Measurements from ENCODE around the gene SRCIN1. TPM values are rescaled to one million over a fixed set of nuclear protein-coding genes. Genes with fewer than 3 reads are reported as not detected.
"Not testable (repeated sequence)": the region's sequence is repeated elsewhere in the genome, so short reads cannot be mapped to it uniquely, and the experiment has no call there.

The SRCIN1 gene
- total and polyA plus RNA-seq, 7 experiments from 2014 or later: 0.15 to 0.40 (median 0.23) TPM; not detected in 3

GRCh38 chr17:38482039-38482699, 123.6 kb downstream of the SRCIN1 start:
- H3K4me1 ChIP-seq (ENCODE audit: control insufficient read depth in 2 of 2, insufficient read depth in 2 of 2, low read length in 2 of 2); H3K4me1 Mint-ChIP-seq; H3K27ac Mint-ChIP-seq; intact Hi-C loops (cut with micrococcal nuclease); DNase-seq; H3K27me3 ChIP-seq (ENCODE audit: control insufficient read depth in 2 of 2, insufficient read depth in 2 of 2, low read length in 2 of 2); ATAC-seq; H3K9me3 Mint-ChIP-seq; H3K9me3 ChIP-seq (ENCODE audit: control insufficient read depth in 2 of 3, low read length in 3 of 3); POLR2A ChIA-PET; H3K4me3 Mint-ChIP-seq; H3K27ac ChIP-seq (ENCODE audit: low read depth, low read length); H3K27me3 Mint-ChIP-seq; H3K36me3 ChIP-seq (ENCODE audit: control insufficient read depth in 2 of 3, insufficient read depth in 3 of 3, low read length in 3 of 3); H3K36me3 Mint-ChIP-seq; H3K4me3 ChIP-seq (ENCODE audit: low read length): not testable (repeated sequence)
- CTCF ChIA-PET: interaction anchor here (1.2 kb wide), 1 partner anchor 58 kb away, joined by 4 read pairs; no protein-coding TSS in a partner anchor

Other genes starting within 250 kb of the SRCIN1 start
- 1 to 10 TPM in 1 of 5 experiments, under 1 TPM in 2, not detected in 2; 0.24 to 1.3 (median 0.34) TPM for gene ARHGAP23, start 177.5 kb downstream of the SRCIN1 start, total RNA-seq
- gene ARHGAP23, start 177.5 kb downstream of the SRCIN1 start, polyA plus RNA-seq: not detected
- 10 to 100 TPM in 1 of 5 experiments, under 1 TPM in 4; 0.19 to 13.4 (median 0.34) TPM for gene EPOP, start 69.0 kb upstream of the SRCIN1 start, total RNA-seq
- gene EPOP, start 69.0 kb upstream of the SRCIN1 start, polyA plus RNA-seq: not detected
- gene MLLT6, start 99.3 kb upstream of the SRCIN1 start, total RNA-seq: 100 to 1,000 TPM; 287 to 533 (median 384) TPM
- 10 to 100 TPM; 10.2 to 11.7 TPM for gene MLLT6, start 99.3 kb upstream of the SRCIN1 start, polyA plus RNA-seq
- gene CISD3, start 124.4 kb upstream of the SRCIN1 start, total RNA-seq: 10 to 100 TPM in 3 of 5 experiments, 1 to 10 TPM in 2; 8.0 to 39.6 (median 12.9) TPM
- 10 to 100 TPM; 33.0 to 39.0 TPM for gene CISD3, start 124.4 kb upstream of the SRCIN1 start, polyA plus RNA-seq
- gene PCGF2, start 142.4 kb upstream of the SRCIN1 start, total RNA-seq: 1 to 10 TPM in 1 of 5 experiments, under 1 TPM in 1, not detected in 3; 0.34 to 2.7 TPM
- under 1 TPM in 1 of 2 donors, not detected in 1; 0.09 TPM for gene PCGF2, start 142.4 kb upstream of the SRCIN1 start, polyA plus RNA-seq
- 100 to 1,000 TPM in 2 of 5 experiments, 10 to 100 TPM in 3; 60.8 to 287 (median 92.1) TPM for gene PSMB3, start 146.8 kb upstream of the SRCIN1 start, total RNA-seq
- gene PSMB3, start 146.8 kb upstream of the SRCIN1 start, polyA plus RNA-seq: 100 to 1,000 TPM; 382 to 410 TPM
- 10 to 100 TPM; 32.4 to 67.9 (median 49.1) TPM for gene PIP4K2B, start 193.6 kb upstream of the SRCIN1 start, total RNA-seq
- gene PIP4K2B, start 193.6 kb upstream of the SRCIN1 start, polyA plus RNA-seq: 10 to 100 TPM; 17.5 to 18.6 TPM
- 10 to 100 TPM; 33.0 to 69.5 (median 53.4) TPM for gene CWC25, start 219.4 kb upstream of the SRCIN1 start, total RNA-seq
- gene CWC25, start 219.4 kb upstream of the SRCIN1 start, polyA plus RNA-seq: 1 to 10 TPM; 5.0 to 8.5 TPM
- gene RPL23, start 247.8 kb upstream of the SRCIN1 start, total RNA-seq: 1,000 to 10,000 TPM; 1,312 to 2,438 (median 1,877) TPM
- 1,000 to 10,000 TPM; 1,326 to 1,996 TPM for gene RPL23, start 247.8 kb upstream of the SRCIN1 start, polyA plus RNA-seq

Data from naive thymus-derived CD4-positive, alpha-beta T cell (primary cell).